Amniotic epithelial cell (primary cell): Measurements from ENCODE around the gene ENO3.

Source experiments
- DNase-seq: peaks from one replicate; pipeline ENCODE4 v3.0.0-alpha.2; 2010; ENCODE audit warnings: low read depth

Gene ENO3

DNA sequence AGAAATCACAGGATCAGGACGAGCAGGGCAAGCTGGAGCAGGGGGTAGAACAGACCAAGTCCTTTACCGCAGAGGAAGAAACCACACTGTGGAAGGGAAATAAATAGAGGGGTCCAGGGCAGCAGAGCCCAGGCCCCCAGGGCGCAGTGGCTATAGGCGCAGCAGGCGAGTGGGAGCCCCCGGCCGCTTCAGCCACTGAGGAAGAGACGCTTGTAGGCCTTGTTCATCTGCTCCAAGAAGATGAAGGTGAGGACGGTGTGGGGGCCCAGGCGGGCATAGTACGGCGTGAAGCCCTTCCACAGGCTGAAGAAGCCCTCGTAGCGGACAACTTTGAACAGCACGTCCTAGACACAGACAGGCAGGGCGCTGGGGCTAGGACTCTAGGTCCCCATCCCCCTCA is 13.4 kb upstream of the ENO3 start:
- DNase-seq: no peak

DNA sequence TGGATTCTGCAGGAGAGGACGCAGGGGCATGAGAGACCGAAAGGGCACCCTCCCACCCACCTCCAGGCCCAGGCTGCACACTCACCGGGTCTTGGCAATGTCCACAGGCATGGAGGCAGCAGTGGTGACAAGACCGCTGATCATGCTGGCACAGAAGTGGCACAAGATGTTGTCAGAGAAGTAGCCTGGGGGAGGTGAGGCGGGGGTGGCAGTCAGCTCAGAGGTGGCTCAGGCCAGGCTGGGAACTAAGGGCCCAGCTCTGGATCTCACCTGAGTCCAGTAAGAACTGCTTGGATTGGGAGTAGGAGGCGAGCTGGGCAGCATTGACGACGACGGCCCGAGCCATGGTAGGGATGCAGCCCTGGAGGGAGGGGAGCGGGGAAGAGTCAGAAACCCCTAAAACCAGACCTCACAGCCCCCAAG is 12.8 kb upstream of the ENO3 start:
- no peak for DNase-seq

DNA sequence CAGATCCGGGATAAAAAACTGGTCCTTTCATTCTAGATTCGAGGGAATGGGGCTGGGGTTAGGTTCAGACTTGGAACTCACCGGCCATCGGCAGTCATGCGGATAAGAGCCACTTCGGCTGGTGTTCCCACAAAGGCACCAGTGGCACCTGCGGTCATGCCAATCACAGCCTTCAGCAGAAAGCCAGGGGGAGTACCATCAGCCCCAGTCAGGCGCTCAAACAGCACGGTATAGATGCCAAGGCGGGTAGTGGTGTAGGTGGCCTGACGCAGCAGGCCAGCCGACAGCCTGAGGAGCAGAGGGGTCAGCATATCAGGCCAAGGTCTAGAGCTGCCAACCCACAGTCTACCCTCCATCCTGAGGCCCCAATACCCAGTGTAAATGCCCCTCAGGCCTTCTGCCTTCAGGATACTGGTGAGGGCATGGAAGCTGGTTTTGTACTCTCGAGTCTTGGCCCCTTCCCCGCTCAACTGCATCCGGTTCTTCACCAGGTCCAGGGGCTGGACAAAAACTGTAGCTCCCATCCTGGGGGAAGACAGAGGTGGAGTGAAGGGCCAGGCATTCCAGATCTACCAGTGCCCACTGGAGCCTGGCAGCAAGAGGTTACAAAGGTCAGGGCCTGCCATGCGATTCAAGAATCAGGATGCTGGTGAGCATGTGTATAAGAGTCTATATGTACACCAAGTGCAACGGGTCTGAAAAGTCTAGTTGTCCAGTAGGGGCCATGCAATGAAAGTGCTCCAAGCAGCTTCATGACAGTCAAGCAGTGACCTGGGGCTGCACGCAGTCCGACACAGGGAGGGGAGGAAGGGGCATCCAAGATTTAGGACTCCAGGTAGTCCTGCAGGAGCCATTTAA is 12.0 kb upstream of the ENO3 start:
- DNase-seq: no peak

DNA sequence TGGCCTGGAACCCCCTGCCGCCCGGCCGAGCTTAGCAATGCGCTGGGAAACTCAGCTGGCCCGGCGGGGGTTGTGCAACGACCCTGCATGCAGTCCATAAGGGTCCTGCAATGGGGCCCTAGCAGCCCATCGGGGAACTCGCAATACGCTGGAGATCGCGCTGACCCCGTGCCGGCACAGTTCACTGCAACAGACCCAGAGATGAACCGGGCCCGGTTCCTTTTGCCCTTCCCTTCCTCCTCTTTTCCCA is 11.4 kb upstream of the ENO3 start:
- DNase-seq: no peak

DNA sequence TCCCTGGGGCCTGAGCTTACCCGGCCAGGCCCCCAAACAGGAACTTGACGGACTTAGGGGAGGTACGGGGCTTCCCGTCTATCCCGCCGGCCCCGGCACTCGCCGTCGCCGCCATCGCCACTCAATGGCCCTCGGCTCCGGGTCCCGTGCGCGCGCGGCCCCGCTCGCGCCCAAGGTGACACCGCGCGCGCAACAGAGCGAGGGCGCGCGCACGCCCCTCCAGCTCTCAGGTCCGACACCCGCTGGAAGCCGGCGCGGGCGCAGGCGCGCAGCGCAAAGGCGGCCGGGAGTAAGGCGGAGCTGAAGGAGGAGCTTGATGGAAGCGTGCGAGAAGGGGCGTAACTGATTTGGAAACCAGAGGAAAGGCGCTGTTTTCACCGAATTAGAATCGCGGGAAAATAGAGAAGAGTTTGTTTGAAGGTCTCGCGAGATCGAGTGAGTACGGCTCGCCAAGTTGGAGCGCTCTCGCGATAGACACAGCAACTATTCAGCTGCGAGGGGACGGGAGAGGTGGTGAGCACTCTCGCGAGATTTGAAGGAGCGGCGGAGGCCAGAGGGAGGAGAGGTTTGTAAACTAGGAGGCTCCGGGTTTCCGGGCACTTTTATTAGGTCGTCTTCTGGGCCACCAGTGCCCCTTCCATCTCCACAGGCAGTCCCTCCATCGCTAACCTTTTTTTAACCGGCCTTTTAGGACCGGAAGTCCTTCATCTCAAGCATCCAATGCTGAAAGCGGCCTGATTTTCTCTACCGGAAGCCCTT is 10.9 kb upstream of the ENO3 start, which contains the start of the genes RNF167 and SLC25A11:
RNF167 (plus strand) TSS at position 473 of the 759 bp plus-strand sequence. CDS start 642 bp downstream, outside the sequence.
SLC25A11 (minus strand) TSS at position 251 of the 759 bp plus-strand sequence; CDS start at position 115, 136 bp downstream.
- peak; percentile 99 for DNase-seq

DNA sequence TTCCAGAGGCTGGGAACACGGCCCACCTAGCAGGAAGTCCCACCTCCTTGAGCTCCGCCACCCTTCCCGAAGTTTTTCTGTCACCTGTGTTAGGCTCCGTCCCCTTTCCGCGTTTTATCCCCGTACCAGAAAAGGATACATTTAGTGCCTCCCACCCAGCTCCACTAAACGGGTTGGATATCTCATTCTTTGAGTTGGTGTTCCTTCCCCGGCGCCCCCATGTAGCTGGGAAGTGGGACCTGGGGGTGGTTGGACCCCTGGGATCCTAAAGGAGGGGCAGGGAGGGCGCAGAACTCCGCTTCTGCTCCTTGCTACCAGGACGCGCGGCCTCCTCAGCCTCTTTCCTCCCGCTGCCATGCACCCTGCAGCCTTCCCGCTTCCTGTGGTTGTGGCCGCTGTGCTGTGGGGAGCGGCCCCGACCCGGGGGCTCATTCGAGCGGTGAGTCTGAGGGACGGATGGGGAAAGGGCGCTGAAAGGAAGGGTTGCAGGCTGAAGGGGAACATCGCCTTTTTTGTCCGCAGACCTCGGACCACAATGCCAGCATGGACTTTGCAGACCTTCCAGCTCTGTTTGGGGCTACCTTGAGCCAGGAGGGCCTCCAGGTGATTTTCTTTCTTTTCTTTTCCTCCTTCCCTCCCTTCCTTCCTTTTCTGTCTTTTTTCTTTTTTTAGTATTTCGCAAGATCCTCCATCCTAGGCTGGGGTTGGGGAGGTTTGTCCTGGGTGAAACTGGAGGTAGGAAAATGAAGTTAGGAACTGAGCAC is 10.2 kb upstream of the ENO3 start:
- DNase-seq: no peak

DNA sequence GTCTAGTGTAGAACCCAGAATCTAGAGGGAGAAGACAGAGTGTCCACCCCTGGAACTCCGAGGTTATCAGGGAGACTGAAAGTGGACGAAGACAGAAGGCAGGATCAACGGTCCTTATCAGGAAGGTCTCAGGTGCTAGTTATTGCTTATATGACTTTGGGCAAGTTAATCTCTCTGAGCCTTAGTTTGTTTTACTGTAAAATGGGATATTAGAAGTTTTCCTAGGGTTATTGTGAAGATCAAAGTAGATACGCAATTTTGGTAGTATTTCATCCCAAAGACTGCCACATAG is 9.7 kb upstream of the ENO3 start:
- DNase-seq: no peak

DNA sequence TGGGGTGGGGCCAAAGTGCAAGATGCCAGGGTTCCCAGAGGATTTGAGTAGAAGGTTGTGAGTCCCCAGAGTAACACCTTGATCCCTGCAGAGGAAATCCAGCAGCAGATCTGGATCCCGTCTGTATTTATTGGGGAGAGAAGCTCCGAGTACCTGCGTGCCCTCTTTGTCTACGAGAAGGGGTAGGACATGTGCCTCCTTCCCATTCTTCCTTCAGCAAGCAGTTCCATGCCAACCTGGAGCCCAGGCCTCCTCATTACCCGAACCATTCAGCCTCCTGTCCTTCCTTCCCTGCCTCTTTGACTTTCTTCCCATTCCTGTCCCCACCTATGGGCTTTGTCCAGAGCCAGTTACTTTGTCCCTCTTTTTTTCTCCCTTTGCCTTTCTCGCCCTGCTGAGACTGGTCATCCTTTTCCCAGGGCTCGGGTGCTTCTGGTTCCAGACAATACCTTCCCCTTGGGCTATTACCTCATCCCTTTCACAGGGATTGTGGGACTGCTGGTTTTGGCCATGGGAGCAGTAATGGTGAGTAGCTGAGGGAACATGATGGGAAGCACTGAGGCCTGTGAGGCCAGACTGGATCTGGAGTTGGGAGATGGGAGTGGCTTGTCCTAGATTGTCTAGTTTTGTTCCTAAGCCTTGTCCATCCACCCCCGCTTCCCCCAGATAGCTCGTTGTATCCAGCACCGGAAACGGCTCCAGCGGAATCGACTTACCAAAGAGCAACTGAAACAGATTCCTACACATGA is 8.0 kb upstream of the ENO3 start:
- DNase-seq: no peak

DNA sequence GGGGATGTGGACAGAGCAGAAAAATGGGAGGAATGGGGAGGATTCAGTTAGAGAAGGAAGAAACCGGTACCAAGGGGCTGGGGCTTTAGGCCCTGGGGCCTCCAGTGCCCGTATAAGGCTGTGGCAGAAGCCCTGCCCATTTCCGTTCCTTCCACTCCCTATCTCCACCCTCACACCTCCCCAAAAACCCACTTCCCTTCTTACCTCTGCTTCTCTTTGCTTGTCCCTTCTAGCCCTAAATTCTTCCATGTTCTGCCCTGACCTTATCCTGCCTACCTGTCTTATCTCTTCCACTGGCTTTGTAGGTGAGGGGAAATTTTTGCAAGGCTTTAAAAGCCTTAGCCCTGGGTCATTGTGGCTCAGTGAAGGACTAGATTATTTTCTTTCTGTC is 6.8 kb upstream of the ENO3 start:
- peak; percentile 52 for DNase-seq

DNA sequence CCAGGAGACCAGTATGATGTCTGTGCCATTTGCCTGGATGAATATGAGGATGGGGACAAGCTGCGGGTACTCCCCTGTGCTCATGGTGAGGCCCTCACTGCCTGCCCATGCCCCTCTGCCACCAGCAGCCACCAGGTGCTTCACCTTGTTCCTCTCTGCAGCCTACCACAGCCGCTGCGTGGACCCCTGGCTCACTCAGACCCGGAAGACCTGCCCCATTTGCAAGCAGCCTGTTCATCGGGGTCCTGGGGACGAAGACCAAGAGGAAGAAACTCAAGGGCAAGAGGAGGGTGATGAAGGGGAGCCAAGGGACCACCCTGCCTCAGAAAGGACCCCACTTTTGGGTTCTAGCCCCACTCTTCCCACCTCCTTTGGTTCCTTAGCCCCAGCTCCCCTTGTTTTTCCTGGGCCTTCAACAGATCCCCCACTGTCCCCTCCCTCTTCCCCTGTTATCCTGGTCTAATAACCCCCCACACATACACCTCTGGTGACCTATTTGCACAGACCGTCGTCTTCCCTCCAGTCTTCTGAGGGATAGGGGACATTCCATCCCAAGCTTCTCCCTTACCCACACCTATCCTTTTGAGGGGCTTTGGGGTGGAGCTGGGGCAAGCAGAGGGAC is 6.3 kb upstream of the ENO3 start:
- DNase-seq: no peak

DNA sequence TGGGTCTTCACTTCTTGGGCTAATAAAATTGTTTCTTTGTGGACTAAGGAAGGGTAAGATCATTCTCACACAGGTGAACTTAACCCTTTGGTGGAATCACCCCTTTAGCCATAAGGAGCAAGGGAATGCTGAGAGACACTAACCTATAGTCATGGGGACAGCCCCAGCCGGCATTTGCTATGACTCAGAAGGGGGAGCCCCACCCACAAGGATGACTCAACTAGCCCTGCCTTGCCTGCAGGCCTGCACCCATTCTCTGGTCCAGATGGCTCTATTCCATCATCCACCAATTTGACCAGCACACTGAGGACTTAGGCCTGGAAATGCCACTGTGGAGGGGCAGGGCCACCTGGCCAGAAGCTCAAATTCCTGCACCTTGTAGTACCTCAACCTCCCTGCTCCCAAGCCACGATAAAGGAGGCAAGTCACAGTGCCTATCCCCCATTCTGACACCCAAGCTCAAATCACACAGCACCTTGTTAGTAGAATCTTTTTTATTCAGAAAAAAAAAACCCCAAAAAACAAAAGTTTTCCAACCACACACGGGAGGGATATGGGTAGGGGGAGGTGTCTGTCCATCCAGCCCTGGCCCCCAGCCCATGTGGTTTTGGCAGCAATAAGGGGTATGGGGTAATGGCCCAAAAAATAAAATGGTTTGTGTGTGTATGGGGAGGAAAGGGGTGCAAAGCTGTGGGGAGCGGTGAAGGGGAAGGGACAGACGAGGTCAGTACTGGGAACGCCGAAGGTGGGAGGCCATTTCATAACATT is 5.6 kb upstream of the ENO3 start:
- DNase-seq: peak; percentile 87

DNA sequence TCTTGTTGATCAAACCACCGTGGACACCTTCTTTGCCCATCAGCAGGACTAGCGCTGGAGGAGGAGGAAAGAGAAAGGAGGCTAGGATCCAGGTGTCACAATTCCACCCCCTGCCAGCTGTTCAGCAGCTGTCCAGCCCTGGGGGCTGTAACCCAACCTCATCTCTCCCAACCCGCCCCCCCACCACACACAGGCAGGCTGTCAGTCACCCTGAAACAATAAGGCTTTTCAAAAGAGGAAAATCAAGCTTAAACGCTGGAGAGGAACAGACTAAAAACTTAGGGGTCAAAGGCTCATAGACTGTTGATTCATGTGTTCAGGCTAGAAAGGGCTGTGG is 5.0 kb upstream of the ENO3 start:
- no peak for DNase-seq

DNA sequence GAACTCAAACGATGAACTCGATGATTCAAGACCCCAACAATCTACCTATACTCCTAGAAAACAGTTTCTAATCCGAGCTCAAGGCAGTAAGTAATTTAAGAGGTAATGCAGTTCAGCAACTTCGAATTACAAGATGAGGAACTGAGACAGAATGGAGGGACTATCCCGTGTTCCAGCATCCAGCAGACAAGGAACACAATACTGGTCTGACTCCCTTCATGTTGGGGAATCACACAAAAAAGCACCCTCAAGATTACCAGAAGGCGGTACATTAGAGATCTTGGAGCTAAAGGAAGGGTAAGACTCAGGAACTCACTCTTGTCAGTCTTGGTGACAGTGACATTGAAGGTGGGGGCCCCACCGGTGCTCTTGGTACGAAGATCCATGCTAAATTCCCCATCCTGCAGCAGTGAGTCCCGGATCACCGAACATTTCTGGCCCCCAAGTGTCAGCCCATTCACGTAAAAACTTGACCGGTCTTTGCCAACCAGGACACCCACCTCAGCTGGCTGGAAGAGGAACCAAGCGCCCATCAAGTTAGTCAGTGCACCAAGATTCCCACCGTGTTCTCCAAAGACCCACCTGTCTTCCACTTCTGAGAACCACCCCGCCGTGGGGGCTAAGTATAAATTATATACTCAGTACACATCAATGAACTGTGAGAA is 4.5 kb upstream of the ENO3 start:
- no peak for DNase-seq

DNA sequence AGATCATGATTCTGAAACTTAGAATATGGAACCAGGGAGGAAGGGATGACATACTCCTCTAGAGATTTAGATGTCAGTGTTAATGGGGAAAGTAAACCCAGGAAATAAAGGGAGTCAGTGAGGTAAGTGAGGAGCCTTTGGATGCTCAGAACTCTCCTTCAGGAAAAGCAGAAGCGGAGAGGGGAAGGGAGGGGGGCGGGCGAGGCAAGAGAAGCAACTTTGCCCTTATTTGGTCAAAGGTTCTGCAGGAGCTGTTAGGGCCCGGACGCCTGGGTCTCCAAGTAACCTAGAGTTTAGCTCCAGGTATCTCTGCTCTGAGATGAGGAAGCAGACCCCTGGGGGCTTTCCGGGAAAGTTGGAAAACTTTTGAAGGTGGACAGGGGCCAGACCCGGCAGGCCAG is 3.9 kb upstream of the ENO3 start:
- no peak for DNase-seq

DNA sequence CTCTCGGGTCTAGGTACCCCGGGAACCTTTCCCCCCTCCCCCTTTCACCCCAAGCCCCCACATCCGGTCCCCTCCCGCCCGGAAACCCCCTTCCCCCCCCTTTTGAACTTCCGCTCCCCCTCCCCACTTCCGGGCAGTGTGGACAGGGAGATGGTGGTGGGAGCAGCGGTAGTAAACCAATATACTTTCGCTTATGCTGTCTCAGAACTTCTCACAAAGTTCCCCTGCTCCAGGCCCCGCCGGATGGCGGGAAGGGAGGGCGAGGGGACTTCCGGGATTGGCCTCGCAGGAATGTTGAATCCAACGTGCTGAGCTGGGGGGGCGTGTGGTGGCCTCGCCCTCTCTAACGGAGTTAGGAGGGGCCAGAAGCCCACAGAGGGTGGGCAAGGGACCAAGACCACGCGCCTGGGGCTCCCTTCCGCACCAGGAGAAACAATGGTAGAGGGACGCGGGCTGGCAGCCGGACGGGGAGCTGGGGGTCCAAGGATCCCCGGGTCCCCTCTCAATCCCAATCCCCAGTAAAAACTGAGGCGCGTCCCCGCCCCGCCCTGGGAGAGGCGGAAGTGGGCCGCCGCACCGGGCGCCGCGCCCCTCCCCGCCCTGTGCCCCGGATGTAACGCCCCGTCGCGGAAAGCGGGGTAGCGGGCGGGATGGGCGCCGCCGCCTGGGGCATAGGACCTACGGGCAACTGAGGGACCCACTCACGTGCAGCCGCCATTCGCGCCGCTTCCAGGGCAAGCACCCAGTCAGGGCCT is 3.3 kb upstream of the ENO3 start:
- peak; percentile 54 for DNase-seq

DNA sequence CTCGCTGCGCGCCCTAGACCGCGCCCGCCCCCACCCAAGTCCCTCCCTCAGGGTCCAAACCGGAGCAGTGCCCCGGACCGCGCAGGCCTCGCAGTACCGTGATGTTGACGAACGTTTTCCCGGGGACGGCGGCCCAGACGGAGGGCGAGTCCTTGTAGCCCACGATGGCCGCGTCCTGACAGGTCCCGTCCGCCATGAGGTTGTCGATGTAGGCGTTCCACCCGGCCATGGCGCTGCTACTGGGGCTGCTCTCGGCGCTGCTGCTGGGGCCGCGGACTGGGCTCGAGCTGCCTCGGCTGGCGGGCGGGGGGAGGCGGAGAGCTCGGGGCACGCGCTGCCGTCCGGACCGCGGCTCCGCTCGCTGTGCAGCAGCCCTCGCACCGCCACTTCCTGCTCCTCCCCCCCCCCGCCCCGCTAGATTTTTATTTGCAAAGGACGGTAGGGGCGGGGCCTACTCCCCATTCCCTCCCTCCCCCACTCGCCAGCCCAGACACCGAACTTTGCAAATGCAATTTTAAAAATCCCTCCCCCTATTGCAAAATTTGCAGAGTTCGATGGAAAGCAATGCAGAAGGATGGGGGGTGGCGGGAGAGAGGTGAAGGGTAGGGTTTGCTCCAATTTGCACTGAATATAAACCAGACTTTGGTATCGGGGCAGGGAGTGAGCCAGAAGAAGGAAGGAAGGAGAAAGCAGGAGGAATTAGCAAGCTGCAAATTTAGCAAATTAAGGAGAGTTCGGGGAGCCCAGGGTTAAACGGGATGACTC is 2.6 kb upstream of the ENO3 start, which contains the start of gene PFN1:
PFN1 (minus strand) TSS at position 365 of the 765 bp plus-strand sequence; CDS start at position 229, 136 bp downstream.
- DNase-seq: peak; percentile 93

DNA sequence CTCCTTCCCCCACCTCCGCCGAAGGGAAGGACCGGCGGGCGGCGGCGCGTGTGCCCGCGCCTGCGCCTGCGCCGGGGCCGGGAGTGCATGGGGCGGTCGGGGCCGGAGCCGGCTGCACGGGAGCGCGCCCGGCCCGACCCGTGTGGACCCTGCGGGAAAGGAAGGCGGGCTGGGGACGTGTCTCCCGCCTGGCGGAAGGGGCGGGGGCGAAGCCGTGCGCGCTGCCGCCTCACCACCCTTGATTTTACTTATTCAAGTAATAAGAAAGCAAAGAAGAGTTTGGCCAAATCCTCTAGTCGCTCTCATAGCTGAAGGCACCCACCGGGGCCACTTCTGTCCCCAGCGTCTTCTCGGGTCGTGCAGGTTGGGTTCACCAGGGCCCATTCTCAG is 2.0 kb upstream of the ENO3 start:
- peak; percentile 86 for DNase-seq

DNA sequence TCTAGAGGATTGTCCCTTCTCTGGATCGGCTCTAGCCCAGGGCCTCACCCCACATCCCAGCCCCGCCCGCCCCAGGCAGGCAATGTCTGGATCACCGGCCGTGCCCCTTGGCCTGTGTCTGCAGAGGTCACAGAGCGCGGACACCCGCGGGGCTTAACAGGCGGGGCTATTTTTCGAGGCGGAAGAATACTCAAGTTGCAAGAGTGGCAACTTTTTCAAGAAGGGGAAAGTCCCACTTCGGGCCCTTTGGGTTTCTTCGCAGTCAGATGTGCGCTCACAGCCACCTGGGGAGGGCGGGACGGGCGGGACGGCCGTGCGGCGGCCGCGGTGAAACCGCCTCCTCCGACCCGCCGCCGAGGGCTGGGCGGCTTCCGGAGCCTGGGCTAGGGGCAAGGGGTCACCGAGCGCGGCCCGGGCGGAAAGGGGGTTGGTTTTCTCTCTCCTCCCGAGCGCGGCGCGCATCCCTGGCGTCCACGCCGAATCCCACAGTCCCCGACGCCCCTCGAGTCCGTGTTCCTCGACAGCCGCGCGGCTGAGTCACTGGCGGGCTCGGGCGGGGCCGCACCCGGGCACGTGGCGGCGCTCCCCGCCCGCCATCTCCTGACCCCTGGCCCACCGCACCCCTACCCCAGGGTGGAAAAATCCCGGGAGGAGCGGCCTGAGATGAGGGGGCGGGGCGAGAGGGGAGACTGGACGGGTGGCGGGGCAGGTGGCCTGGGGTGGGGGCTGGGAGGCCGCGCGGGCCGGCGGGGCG is 1.4 kb upstream of the ENO3 start:
- DNase-seq: peak; percentile 62
